SK-N-MC (cell line): Measurements from ENCODE around the gene ACSBG1.

Experiments used
- EZH2 ChIP-seq: fragments of 200-600 bp; sonication (generic); IDR thresholded peaks from one replicate; pipeline ENCODE4 v1.6.1; 2017; ENCODE audit warnings: antibody characterized with exemption
- FOXP2 ChIP-seq: optimal IDR thresholded peaks from 2 replicates; pipeline ENCODE3; 2011; ENCODE audit warnings: mild to moderate bottlenecking, moderate library complexity; ENCODE audit not compliant: insufficient read depth; ENCODE audit errors: extremely low read length, control extremely low read depth
- POLR2AphosphoS5 ChIP-seq: IDR thresholded peaks from 2 replicates; pipeline ENCODE4 v1.6.1; 2012; ENCODE audit warnings: mild to moderate bottlenecking, low read depth, low read length, borderline replicate concordance

GRCh38 chr15:78242128-78242527 lies 7.8 kb upstream of the ACSBG1 start:
- TF ChIP-seq EZH2 (no peak), POLR2AphosphoS5 (no peak), FOXP2 (no peak)
